Measurements from ENCODE around the gene DAGLA.

The DAGLA gene

DNA sequence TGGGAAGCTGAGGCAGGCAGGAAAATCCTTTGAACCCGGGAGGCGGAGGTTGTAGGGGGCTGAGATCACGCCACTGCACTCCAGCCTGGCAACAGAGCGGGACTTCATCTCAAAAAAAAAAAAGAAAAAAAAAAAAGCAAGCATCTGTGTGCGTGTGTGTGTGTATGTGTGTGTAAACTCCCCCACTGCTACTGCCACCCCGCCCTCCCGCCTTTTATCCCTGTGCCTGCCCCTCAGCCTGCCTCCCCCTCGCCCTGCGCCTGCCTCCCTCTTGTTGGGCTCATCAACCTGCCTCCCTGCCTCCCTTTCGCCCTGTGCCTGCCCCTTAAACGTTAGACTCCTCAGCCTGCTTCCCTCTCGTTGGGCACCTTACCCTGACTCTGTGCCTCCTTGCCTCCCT, 94.2 kb downstream of the DAGLA start:
- H3K27ac ChIP-seq, result no peak overlapping the region
- no peak for TF ChIP-seq ZFX (IDR thresholded peaks at IDR 0.05)
- TF ChIP-seq, protein P1, sequence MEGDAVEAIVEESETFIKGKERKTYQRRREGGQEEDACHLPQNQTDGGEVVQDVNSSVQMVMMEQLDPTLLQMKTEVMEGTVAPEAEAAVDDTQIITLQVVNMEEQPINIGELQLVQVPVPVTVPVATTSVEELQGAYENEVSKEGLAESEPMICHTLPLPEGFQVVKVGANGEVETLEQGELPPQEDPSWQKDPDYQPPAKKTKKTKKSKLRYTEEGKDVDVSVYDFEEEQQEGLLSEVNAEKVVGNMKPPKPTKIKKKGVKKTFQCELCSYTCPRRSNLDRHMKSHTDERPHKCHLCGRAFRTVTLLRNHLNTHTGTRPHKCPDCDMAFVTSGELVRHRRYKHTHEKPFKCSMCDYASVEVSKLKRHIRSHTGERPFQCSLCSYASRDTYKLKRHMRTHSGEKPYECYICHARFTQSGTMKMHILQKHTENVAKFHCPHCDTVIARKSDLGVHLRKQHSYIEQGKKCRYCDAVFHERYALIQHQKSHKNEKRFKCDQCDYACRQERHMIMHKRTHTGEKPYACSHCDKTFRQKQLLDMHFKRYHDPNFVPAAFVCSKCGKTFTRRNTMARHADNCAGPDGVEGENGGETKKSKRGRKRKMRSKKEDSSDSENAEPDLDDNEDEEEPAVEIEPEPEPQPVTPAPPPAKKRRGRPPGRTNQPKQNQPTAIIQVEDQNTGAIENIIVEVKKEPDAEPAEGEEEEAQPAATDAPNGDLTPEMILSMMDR (conservative IDR thresholded peaks at IDR 0.05), result no peak

- TF ChIP-seq, protein P1 (conservative IDR thresholded peaks at IDR 0.05), result no peak
- no peak for TF ChIP-seq ZFX (IDR thresholded peaks at IDR 0.05)
These were observed 94.9 kb downstream of the DAGLA start for GRCh38 chr11:61775106-61775505.

DNA sequence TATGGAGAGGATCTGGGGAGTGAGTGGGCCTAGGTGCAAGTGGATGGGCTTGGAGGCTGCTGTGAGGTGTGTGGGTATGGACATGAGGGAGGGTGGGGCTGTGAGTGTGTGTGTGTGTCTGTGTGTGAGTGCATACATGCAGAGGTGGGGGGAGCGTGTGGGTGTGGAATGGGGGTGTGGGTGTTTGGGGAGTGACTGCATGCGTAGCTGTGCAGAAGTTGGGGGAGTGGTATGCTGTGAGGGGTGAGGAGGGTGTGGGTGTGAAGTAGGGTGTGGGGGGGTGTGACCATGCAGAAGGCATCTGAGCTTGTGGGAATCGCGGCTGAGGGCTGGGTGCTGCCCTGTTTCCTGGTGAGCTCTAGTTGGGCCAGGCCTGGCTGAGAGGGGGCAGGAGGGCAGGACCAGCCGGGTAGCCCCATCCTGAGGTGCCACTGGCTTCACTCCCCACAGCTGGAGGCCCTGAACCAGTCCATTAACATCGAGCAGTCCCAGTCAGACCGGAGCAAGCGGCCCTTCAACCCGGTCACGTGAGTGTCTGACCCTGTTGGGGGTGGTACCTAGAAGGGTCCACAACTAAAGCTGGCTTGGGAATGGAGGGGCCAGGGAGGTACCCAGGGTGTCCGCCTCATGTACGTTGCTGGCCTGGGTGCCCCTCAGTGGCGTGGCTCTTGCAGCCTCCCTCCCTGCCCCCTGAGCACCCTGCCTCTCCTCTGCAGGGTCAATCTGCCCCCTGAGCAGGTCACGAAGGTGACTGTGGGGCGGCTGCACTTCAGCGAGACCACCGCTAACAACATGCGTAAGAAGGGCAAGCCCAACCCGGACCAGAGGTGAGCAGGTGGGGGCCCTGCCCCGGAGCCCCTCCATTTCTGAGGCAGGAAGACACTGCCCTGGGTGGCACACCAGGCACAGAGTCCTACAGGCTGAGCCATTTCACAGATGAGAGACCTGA, 95.7 kb downstream of the DAGLA start:
- H3K27ac ChIP-seq, result no peak overlapping the region
- no peak for TF ChIP-seq ZFX (IDR thresholded peaks at IDR 0.05)
- TF ChIP-seq, protein P1 (conservative IDR thresholded peaks at IDR 0.05), result no peak

More at GRCh38 chr11:61775106-61775505, 94.9 kb downstream of the DAGLA start:
- no peak overlapping the region for H3K27ac ChIP-seq

DNA sequence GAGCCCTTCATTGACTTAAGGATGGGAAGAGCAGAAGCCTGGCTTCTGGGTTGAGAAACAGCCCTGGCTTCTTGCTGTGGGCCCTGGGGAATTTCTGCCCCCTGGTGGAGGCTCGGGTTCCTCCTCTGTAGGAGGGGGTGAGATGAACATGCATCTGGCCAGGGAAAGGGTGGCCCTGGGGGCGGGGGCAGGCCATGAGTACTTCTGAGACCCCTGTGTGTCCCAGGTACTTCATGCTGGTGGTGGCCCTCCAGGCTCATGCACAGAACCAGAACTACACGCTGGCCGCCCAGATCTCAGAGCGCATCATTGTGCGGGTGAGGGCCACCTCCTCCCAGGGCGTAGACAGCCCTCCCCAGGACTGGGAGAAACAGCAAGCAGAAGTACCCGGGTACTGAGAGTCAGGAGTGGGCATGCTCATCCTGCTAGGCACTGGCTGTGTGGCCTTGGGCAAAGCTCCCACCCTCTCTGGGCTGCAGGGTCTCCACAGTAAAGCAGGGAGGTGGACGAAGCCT, 96.4 kb downstream of the DAGLA start:
- TF ChIP-seq, protein P1 (conservative IDR thresholded peaks at IDR 0.05), result peak; percentile 89
- TF ChIP-seq ZFX (IDR thresholded peaks at IDR 0.05), result no peak
- no peak overlapping the region for H3K27ac ChIP-seq

DNA sequence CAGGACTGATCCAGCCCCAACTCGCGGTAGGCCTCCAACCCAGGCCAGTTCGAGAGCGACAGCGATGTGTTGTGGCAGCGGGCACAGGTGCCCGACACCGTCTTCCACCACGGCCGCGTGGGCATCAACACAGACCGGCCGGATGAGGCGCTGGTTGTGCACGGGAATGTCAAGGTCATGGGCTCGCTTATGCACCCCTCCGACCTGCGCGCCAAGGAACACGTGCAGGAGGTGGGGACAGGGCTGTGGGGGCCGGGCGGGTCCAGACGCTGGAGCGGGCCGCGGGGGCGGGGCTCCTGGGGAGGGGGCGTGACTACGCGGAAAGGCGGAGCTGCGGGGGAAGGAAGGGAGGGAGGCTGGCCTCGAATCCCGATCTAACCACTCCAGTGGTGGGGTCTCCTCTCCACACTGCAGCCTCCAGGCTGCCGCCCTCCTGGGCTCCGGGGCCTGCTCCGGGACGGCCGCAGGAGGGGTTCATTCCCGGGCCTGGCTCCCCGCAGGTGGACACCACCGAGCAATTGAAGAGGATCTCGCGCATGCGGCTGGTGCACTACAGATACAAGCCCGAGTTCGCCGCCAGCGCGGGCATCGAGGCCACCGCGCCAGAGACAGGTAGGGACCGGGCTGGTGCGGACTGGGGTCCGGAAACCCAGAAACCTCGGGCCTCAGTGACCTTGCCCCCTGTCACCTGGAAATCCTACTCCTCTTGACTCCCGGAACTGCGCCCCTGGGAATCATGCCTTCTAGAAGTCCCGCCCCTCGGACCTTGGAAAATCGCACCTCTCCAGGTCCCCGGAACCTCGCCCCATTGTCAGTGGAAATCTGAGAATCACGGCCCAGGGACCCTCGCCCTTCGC, 97.3 kb downstream of the DAGLA start:
- no peak for TF ChIP-seq ZFX (IDR thresholded peaks at IDR 0.05)
- TF ChIP-seq, protein P1 (conservative IDR thresholded peaks at IDR 0.05), result no peak
- no peak overlapping the region for H3K27ac ChIP-seq

DNA sequence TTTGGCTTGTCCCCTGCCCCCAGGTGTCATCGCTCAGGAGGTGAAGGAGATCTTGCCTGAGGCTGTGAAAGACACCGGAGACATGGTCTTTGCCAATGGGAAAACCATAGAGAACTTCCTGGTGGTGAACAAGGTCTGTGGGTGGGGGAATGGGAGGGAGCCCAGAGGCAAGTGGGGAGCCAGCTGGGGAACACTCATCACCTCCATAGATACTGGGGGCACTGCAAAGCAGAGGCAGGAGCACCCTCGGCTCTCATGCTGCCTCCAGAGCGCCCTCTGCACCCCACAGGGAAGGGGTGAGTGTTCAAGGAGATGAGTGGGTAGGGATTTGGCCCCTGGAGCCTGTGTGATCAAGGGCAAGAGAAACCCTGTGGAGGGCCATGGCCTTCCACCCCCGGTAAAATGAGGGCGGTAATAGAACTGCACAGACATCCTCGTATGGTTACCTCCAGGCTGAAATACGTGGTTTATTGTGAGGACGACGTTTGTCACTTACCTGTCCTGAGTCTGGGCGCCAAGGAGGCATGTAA, 98.2 kb downstream of the DAGLA start:
- TF ChIP-seq, protein P1 (conservative IDR thresholded peaks at IDR 0.05), result no peak
- no peak for TF ChIP-seq ZFX (IDR thresholded peaks at IDR 0.05)
- H3K27ac ChIP-seq, result no peak overlapping the region
